Measurements from ENCODE around the gene FAM83F.

FAM83F gene

GRCh38 chr22:40077646-40078016, 82.9 kb downstream of the FAM83F start:
- Histone ChIP-seq H3K27ac (no peak overlapping the region), H3K27me3 (no peaks in the 10 kb centered on the region), H3K9ac (no peak overlapping the region), H4K20me1 (peaks cover 0 to 97% (median 10%) of the 10 kb centered on the region in 11 experiments; a peak in 7 of 22 replicates), H3K4me3 (no peak overlapping the region), H3K4me1 (peaks cover 0 to 19% (median 3%) of the 10 kb centered on the region in 10 experiments; a peak in 7 of 20 replicates), H3K4me2 (no peak overlapping the region), H3K36me3 (0 out of 22 replicates have a peak, but pooled peaks cover 0 to 4% (median 0%) of the 10 kb centered on the region in 11 experiments), H3K9me3 (replicated peaks in 1 of 11) (no peaks in the 10 kb centered on the region)
- no peak for TF ChIP-seq Cebpa-rat (IDR thresholded peaks at IDR 0.05)

DNA sequence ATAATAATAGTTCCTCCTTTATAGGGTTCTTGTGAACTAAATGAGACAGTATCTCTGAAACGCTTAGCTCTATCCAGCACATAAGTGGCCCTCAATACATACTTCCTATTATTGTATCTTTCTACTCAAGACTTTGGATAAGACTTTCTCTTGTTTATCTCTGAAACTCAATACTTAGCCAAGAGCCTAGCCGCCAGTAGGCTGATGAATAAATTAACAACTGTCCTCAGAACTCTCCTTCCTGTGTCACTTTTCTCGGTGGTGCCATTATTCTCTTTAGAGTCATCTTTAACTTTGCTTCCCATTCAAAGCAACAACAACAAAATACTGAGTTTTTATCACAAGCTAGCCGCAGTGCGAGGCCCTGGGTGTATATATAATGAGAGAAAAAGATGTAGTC, 86.9 kb downstream of the FAM83F start:
- no peak for TF ChIP-seq Cebpa-rat (IDR thresholded peaks at IDR 0.05)
- Histone ChIP-seq H4K20me1 (peaks cover 0 to 99% (median 16%) of the 10 kb centered on the region in 11 experiments; a peak in 12 of 22 replicates), H3K27me3 (no peaks in the 10 kb centered on the region), H3K4me3 (no peak overlapping the region), H3K9ac (no peak overlapping the region), H3K4me2 (no peak overlapping the region), H3K4me1 (peaks cover 0 to 8% (median under 1%) of the 10 kb centered on the region in 10 experiments; a peak in 7 of 20 replicates), H3K36me3 (0 out of 22 replicates have a peak, but pooled peaks cover 0 to 4% (median 0%) of the 10 kb centered on the region in 11 experiments), H3K9me3 (replicated peaks in 1 of 11) (peaks cover 0 to 11% (median 0%) of the 10 kb centered on the region in 11 experiments; a peak in 3 of 22 replicates), H3K27ac (no peak overlapping the region)

DNA sequence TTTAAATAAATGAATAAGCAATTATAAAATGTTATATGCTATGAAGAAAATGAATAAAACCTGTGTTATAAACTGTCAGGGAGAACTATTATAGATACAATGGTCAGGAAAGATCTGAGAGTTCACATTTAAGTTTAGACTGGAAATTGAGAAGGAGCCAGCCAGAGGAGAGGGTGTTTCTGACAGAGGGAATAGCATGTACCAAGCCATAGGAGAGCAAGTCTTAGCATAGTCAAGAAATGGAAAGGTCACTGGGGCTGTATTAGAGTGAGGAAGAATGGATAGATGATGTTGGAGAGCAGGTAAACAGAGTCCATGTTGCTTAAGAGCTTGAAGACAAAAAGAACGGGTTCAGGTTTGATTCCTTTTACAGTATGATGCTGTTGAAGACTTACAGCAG, 87.4 kb downstream of the FAM83F start:
- Histone ChIP-seq H3K4me2 (no peak overlapping the region), H4K20me1 (peaks cover 0 to 99% (median 11%) of the 10 kb centered on the region in 11 experiments; a peak in 13 of 22 replicates), H3K27me3 (no peaks in the 10 kb centered on the region), H3K36me3 (0 out of 22 replicates have a peak, but pooled peaks cover 0 to 4% (median 0%) of the 10 kb centered on the region in 11 experiments), H3K9me3 (replicated peaks in 1 of 11) (peaks cover 0 to 11% (median 0%) of the 10 kb centered on the region in 11 experiments; a peak in 3 of 22 replicates), H3K4me1 (peaks cover 0 to 2% (median 0%) of the 10 kb centered on the region in 10 experiments; a peak in 6 of 20 replicates), H3K9ac (no peak overlapping the region), H3K27ac (no peak overlapping the region), H3K4me3 (no peak overlapping the region)
- TF ChIP-seq Cebpa-rat (IDR thresholded peaks at IDR 0.05), result no peak

DNA sequence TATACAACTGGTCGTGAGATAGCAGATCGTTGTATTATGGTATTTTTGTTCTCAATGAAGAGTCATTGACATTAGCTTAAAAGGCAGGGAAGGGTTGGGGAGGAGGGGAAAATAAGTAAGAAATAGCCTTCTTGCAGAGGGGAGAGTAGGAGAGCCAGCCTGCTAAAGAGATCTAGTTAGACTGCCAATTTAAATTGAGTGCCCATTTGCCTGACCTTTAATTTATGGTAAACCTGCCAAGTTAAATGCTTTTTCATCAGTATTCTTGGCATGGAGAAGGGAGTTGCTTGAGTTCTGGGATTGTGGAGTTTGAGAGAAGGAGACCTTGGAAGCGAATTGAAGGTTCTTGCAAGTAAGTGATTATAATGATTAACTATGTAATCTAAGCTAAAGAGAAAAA, 89.0 kb downstream of the FAM83F start:
- Histone ChIP-seq H3K27me3 (no peaks in the 10 kb centered on the region), H3K27ac (no peak overlapping the region), H3K4me1 (peaks cover 0 to 6% (median 0%) of the 10 kb centered on the region in 10 experiments; a peak in 1 of 20 replicates), H3K9ac (no peak overlapping the region), H3K4me2 (no peak overlapping the region), H3K4me3 (no peak overlapping the region), H4K20me1 (peaks cover 0 to 99% (median 20%) of the 10 kb centered on the region in 11 experiments; a peak in 13 of 22 replicates), H3K36me3 (0 out of 22 replicates have a peak, but pooled peaks cover 0 to 4% (median 0%) of the 10 kb centered on the region in 11 experiments), H3K9me3 (replicated peaks in 1 of 11) (peaks cover 0 to 11% (median 0%) of the 10 kb centered on the region in 11 experiments; a peak in 3 of 22 replicates)
- no peak for TF ChIP-seq Cebpa-rat (IDR thresholded peaks at IDR 0.05)

GRCh38 chr22:40084246-40084645, 89.5 kb downstream of the FAM83F start:
- Histone ChIP-seq H3K27me3 (no peaks in the 10 kb centered on the region), H3K36me3 (0 out of 22 replicates have a peak, but pooled peaks cover 0 to 4% (median 0%) of the 10 kb centered on the region in 11 experiments), H3K4me1 (peaks cover 0 to 6% (median 0%) of the 10 kb centered on the region in 10 experiments; a peak in 1 of 20 replicates), H3K27ac (no peak overlapping the region), H3K9ac (no peak overlapping the region), H3K4me3 (no peak overlapping the region), H3K4me2 (no peak overlapping the region), H4K20me1 (peaks cover 0 to 99% (median 21%) of the 10 kb centered on the region in 11 experiments; a peak in 13 of 22 replicates), H3K9me3 (replicated peaks in 1 of 11) (peaks cover 0 to 11% (median 0%) of the 10 kb centered on the region in 11 experiments; a peak in 3 of 22 replicates)
- TF ChIP-seq Cebpa-rat (IDR thresholded peaks at IDR 0.05), result no peak

DNA sequence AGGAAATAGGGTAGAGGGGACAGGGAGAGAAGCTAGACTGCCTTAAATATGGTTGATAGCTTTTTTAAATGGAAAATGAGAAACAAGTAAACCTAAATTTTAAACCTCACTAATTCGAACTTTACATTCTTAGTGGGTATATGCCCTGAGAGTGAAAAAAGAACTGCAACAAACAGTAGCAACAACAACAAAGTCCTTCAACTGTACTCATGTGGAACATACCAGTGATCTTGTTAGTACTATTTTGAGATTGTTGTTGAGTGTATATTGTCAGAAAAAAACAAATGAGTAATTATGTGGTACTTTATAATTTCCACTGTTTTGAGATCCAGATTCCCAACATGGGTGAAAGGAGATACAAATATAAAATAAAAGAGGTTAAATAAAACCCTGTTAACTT, 94.1 kb downstream of the FAM83F start:
- H3K9me3 ChIP-seq (replicated peaks in 1 of 11), result peaks cover 0 to 27% (median 9%) of the 10 kb centered on the region in 11 experiments; a peak in 11 of 22 replicates
- no peak for TF ChIP-seq Cebpa-rat (IDR thresholded peaks at IDR 0.05)

More for the DNA sequence above, 94.1 kb downstream of the FAM83F start:
- Histone ChIP-seq H3K27me3 (no peaks in the 10 kb centered on the region), H3K27ac (no peak overlapping the region), H3K4me3 (no peak overlapping the region), H3K4me1 (peaks cover 0 to 7% (median 5%) of the 10 kb centered on the region in 10 experiments; a peak in 8 of 20 replicates), H3K4me2 (peak overlapping the region in 1 of 11 experiments; percentile 9; a peak in 1 of 22 replicates), H3K36me3 (peaks cover 0 to 6% (median 0%) of the 10 kb centered on the region in 11 experiments; a peak in 3 of 22 replicates), H4K20me1 (peaks cover 0 to 98% (median 15%) of the 10 kb centered on the region in 11 experiments; a peak in 13 of 22 replicates), H3K9ac (no peak overlapping the region)
